GM19372 (cell line): Measurements from ENCODE around the gene GMPR.
"Not testable (repeated sequence)": the region's sequence is repeated elsewhere in the genome, so short reads cannot be mapped to it uniquely, and the experiment has no call there.

Source experiments
- ATAC-seq: cut with Tn5 transposase; IDR thresholded peaks from one replicate; pipeline ENCODE4 v1.9.1; 2021; ENCODE audit warnings: mild to moderate bottlenecking, low read depth, moderate library complexity; ENCODE audit not compliant: unreplicated experiment

The GMPR gene

GRCh38 chr6:16244446-16244845, 6.1 kb downstream of the GMPR start:
- ATAC-seq: no peak

GRCh38 chr6:16244869-16245451, 6.6 kb downstream of the GMPR start:
- ATAC-seq: no peak

- ATAC-seq: no peak
These were observed 10.0 kb downstream of the GMPR start for GRCh38 chr6:16248271-16248853.

- no peak for ATAC-seq
These were observed 11.6 kb downstream of the GMPR start for GRCh38 chr6:16249971-16250370.

GRCh38 chr6:16251706-16252105, 13.3 kb downstream of the GMPR start:
- no peak for ATAC-seq

- ATAC-seq: no peak
These were observed 14.4 kb downstream of the GMPR start for GRCh38 chr6:16252686-16253299.

- ATAC-seq: no peak
These were observed 15.2 kb downstream of the GMPR start for GRCh38 chr6:16253399-16254144.

- no peak for ATAC-seq
These were observed 16.1 kb downstream of the GMPR start for GRCh38 chr6:16254535-16254934.

GRCh38 chr6:16256781-16257180, 18.4 kb downstream of the GMPR start:
- no peak for ATAC-seq

GRCh38 chr6:16257999-16258708, 19.8 kb downstream of the GMPR start:
- no peak for ATAC-seq

- no peak for ATAC-seq
These were observed 20.3 kb downstream of the GMPR start for GRCh38 chr6:16258709-16259075.

- ATAC-seq: not testable (repeated sequence)
These were observed 21.2 kb downstream of the GMPR start for GRCh38 chr6:16259604-16260003.

GRCh38 chr6:16260602-16261001, 22.2 kb downstream of the GMPR start:
- ATAC-seq: not testable (repeated sequence)

GRCh38 chr6:16262773-16263172, 24.4 kb downstream of the GMPR start:
- ATAC-seq: not testable (repeated sequence)

- ATAC-seq: not testable (repeated sequence)
These were observed 25.2 kb downstream of the GMPR start for GRCh38 chr6:16263464-16264099.

- ATAC-seq: no peak
These were observed 26.4 kb downstream of the GMPR start for GRCh38 chr6:16264785-16265184.

GRCh38 chr6:16265351-16266341, 27.3 kb downstream of the GMPR start:
- ATAC-seq: no peak

GRCh38 chr6:16267428-16268263, 29.3 kb downstream of the GMPR start:
- ATAC-seq: no peak
